Right forelimb (tissue), 1 donor: Measurements from ENCODE around the gene TPH1.
"Not testable (repeated sequence)": the region's sequence is repeated elsewhere in the genome, so short reads cannot be mapped to it uniquely, and the experiment has no call there.

Source experiments
- DNase-seq: peaks from one replicate; pipeline ENCODE4 v3.0.0-alpha.2; 2018

Gene TPH1

GRCh38 chr11:18019650-18020049 is 26.4 kb downstream of the TPH1 start:
- DNase-seq = no peak

- no peak for DNase-seq
Observed at GRCh38 chr11:18016789-18017188, 29.3 kb downstream of the TPH1 start.

- no peak for DNase-seq
Observed at GRCh38 chr11:18014876-18015275, 31.2 kb downstream of the TPH1 start.

GRCh38 chr11:18013790-18014507 is 32.1 kb downstream of the TPH1 start:
- no peak for DNase-seq

GRCh38 chr11:18012906-18013781 is 32.9 kb downstream of the TPH1 start, which contains the start of gene SERGEF:
TSS of gene SERGEF (minus strand) at chr11:18013047. CDS start at chr11:18013010, 37 bp downstream.
- peak; percentile 86 for DNase-seq

GRCh38 chr11:18012122-18012905 is 33.8 kb downstream of the TPH1 start:
- peak; percentile 49 for DNase-seq

GRCh38 chr11:18011633-18012032 is 34.4 kb downstream of the TPH1 start:
- DNase-seq = no peak

- no peak for DNase-seq
Observed at GRCh38 chr11:18010977-18011586, 35.0 kb downstream of the TPH1 start.

- DNase-seq = no peak
Observed at GRCh38 chr11:18010121-18010670, 35.9 kb downstream of the TPH1 start.

GRCh38 chr11:18005376-18006129 is 40.5 kb downstream of the TPH1 start:
- DNase-seq = no peak

GRCh38 chr11:18001191-18001590 is 44.9 kb downstream of the TPH1 start:
- no peak for DNase-seq

- no peak for DNase-seq
Observed at GRCh38 chr11:18000760-18001159, 45.3 kb downstream of the TPH1 start.

- DNase-seq = not testable (repeated sequence)
Observed at GRCh38 chr11:18000128-18000527, 45.9 kb downstream of the TPH1 start.
